ENCODE results near the gene MYO15B. TPM values are rescaled to one million over a fixed set of nuclear protein-coding genes. Genes with fewer than 3 reads are reported as not detected.
A peak's percentile ranks its signal among the peaks of the same experiment; 100 is the strongest.

MYO15B gene
- total RNA-seq, 1 experiment from 2014 or later, result 26.5 TPM

DNA sequence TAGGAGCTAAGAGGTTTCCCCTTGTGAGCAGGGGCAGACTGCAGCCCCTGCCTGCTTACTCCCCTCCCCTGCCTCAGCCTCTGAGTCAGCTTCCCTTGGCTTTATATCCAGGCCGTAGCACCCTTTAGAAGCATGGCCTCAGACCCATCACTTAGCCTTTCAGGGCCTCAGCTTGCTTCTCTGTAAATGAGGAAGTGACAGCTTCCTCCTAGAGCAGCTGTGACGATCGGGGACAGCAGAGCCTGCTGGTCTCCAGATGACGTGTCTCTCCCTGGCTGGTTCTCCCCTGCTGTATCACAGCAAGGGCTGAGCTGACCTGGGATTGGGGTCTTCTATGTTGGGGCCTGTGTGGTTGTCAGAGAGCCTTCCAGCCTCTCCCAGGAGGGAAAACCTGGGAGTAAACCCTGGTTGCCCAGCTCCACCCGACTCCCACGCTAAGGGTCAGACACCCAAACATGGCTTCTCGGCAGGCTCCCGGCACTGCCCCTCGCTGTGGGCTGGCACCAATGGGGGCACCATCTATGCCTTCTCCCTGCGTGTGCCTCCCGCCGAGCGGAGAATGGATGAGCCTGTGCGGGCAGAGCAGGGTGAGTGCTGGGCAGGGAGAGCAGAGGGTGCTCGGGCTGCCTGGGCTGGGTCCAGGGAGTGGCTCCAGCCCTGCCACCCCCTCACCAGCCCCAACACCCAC lies 16.3 kb upstream of the MYO15B start:
- in situ Hi-C loops (cut with HindIII; ENCODE audit: low pct_unique_long_range_greater_than_20kb, low sequenced_read_pairs) (no loop called here), intact Hi-C loops (cut with micrococcal nuclease; ENCODE audit: unreplicated experiment) (no loop called here)
- H3K4me3 ChIP-seq (ENCODE audit: low read depth in 2 of 2, low read length in 2 of 2), result no peak overlapping the region
- DNase-seq (ENCODE audit: low read depth, low spot score) (no peak), ATAC-seq (0 out of 2 replicates have a peak, but pooled peaks have one; percentile 46)
- no peak overlapping the region for H3K27ac ChIP-seq (ENCODE audit: low read length)
- H3K36me3 ChIP-seq (ENCODE audit: control insufficient read depth, insufficient read depth, low read length), result no peaks in the 10 kb centered on the region
- BruUV-seq (replicated peaks), result no TSS peak
- POLR2A ChIA-PET, result no interaction called here
- no peaks in the 10 kb centered on the region for H3K27me3 ChIP-seq (ENCODE audit: control insufficient read depth, insufficient read depth, low read length)
- no peaks in the 10 kb centered on the region for H3K4me1 ChIP-seq (ENCODE audit: control insufficient read depth, insufficient read depth, low read length)
- TF ChIP-seq SIN3A (IDR thresholded peaks at IDR 0.05; ENCODE audit: borderline replicate concordance, insufficient read depth, low read depth, low read length) (no peak), POLR2AphosphoS5 (IDR thresholded peaks at IDR 0.05; ENCODE audit: low read depth, low read length) (no peak), TCF7L2 (IDR thresholded peaks at IDR 0.05; ENCODE audit: low read depth, low read length) (no peak)
- TF ChIP-seq, protein P1, sequence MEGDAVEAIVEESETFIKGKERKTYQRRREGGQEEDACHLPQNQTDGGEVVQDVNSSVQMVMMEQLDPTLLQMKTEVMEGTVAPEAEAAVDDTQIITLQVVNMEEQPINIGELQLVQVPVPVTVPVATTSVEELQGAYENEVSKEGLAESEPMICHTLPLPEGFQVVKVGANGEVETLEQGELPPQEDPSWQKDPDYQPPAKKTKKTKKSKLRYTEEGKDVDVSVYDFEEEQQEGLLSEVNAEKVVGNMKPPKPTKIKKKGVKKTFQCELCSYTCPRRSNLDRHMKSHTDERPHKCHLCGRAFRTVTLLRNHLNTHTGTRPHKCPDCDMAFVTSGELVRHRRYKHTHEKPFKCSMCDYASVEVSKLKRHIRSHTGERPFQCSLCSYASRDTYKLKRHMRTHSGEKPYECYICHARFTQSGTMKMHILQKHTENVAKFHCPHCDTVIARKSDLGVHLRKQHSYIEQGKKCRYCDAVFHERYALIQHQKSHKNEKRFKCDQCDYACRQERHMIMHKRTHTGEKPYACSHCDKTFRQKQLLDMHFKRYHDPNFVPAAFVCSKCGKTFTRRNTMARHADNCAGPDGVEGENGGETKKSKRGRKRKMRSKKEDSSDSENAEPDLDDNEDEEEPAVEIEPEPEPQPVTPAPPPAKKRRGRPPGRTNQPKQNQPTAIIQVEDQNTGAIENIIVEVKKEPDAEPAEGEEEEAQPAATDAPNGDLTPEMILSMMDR (IDR thresholded peaks at IDR 0.05), result no peak
- TF ChIP-seq, protein P2, sequence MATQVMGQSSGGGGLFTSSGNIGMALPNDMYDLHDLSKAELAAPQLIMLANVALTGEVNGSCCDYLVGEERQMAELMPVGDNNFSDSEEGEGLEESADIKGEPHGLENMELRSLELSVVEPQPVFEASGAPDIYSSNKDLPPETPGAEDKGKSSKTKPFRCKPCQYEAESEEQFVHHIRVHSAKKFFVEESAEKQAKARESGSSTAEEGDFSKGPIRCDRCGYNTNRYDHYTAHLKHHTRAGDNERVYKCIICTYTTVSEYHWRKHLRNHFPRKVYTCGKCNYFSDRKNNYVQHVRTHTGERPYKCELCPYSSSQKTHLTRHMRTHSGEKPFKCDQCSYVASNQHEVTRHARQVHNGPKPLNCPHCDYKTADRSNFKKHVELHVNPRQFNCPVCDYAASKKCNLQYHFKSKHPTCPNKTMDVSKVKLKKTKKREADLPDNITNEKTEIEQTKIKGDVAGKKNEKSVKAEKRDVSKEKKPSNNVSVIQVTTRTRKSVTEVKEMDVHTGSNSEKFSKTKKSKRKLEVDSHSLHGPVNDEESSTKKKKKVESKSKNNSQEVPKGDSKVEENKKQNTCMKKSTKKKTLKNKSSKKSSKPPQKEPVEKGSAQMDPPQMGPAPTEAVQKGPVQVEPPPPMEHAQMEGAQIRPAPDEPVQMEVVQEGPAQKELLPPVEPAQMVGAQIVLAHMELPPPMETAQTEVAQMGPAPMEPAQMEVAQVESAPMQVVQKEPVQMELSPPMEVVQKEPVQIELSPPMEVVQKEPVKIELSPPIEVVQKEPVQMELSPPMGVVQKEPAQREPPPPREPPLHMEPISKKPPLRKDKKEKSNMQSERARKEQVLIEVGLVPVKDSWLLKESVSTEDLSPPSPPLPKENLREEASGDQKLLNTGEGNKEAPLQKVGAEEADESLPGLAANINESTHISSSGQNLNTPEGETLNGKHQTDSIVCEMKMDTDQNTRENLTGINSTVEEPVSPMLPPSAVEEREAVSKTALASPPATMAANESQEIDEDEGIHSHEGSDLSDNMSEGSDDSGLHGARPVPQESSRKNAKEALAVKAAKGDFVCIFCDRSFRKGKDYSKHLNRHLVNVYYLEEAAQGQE (IDR thresholded peaks at IDR 0.05; ENCODE audit: insufficient read depth in 1 of 2, low read depth in 2 of 2, low read length in 1 of 2), result no peak
- no peaks in the 10 kb centered on the region for H3K9me3 ChIP-seq (ENCODE audit: control insufficient read depth, insufficient read depth, low read depth, low read length)
- CTCF ChIA-PET, result no interaction called here

DNA sequence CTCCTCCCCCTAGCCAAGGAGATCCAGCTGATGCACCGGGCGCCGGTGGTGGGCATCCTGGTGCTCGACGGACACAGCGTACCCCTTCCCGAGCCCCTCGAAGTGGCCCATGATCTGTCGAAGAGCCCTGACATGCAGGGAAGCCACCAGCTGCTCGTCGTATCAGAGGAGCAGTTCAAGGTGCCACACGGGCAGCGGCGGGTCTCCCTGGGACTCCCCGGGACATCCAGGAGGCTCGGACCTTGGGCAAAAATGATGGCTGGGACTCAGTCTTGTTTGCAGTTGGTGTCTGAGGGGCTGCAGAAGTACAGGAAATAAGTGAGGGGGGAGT lies 15.8 kb upstream of the MYO15B start:
- H3K27ac ChIP-seq (ENCODE audit: low read length), result no peak overlapping the region
- no TSS peak for BruUV-seq (replicated peaks)

More for the DNA sequence above, 15.8 kb upstream of the MYO15B start:
- H3K27me3 ChIP-seq (ENCODE audit: control insufficient read depth, insufficient read depth, low read length), result no peaks in the 10 kb centered on the region
- TF ChIP-seq, protein P2 (IDR thresholded peaks at IDR 0.05; ENCODE audit: insufficient read depth in 1 of 2, low read depth in 2 of 2, low read length in 1 of 2), result no peak
- no peak for TF ChIP-seq POLR2AphosphoS5 (IDR thresholded peaks at IDR 0.05; ENCODE audit: low read depth, low read length)
- H3K9me3 ChIP-seq (ENCODE audit: control insufficient read depth, insufficient read depth, low read depth, low read length), result no peaks in the 10 kb centered on the region
- in situ Hi-C loops (cut with HindIII; ENCODE audit: low pct_unique_long_range_greater_than_20kb, low sequenced_read_pairs), result no loop called here
- intact Hi-C loops (cut with micrococcal nuclease; ENCODE audit: unreplicated experiment), result no loop called here
- CTCF ChIA-PET, result no interaction called here
- H3K4me3 ChIP-seq (ENCODE audit: low read depth in 2 of 2, low read length in 2 of 2), result no peak overlapping the region
- POLR2A ChIA-PET, result no interaction called here
- H3K4me1 ChIP-seq (ENCODE audit: control insufficient read depth, insufficient read depth, low read length), result no peaks in the 10 kb centered on the region
- ATAC-seq (no peak), DNase-seq (ENCODE audit: low read depth, low spot score) (no peak)
- H3K36me3 ChIP-seq (ENCODE audit: control insufficient read depth, insufficient read depth, low read length), result no peaks in the 10 kb centered on the region

All from Panc1 (cell line).